SK-N-SH (cell line): ENCODE data around the gene ZNF141. TPM values are rescaled to one million over a fixed set of nuclear protein-coding genes. Genes with fewer than 3 reads are reported as not detected.
A peak's percentile ranks its signal among the peaks of the same experiment; 100 is the strongest.

Source experiments
- CTCF ChIA-PET: fragments of 300-600, 350-600 bp; formaldehyde crosslinking; extraction: SDS; loops from one replicate; lab custom pipeline; 2021; lab: Yijun Ruan, JAX
- POLR2A ChIA-PET: fragments of 350-600 bp; sonication (Branson Sonifier 250); formaldehyde crosslinking; extraction: SDS; loops from one replicate; lab custom pipeline; 2020; ENCODE audit warnings: antibody characterized with exemption, inconsistent platforms; lab: Yijun Ruan, JAX
- DNase-seq: peaks from one replicate; pipeline ENCODE4 v3.0.0; 2012
- H2AFZ ChIP-seq: fragments of 200-600 bp; sonication (generic); 2 replicates; pipeline ENCODE4 v1.8.1; 2016; ENCODE audit warnings: antibody characterized with exemption, mild to moderate bottlenecking, low read depth
- H3F3A ChIP-seq: fragments of 200-600 bp; sonication (generic); replicated peaks from 2 replicates; pipeline ENCODE3; 2016; ENCODE audit warnings: antibody characterized with exemption, mild to moderate bottlenecking; ENCODE audit not compliant: insufficient read depth
- H3K27ac ChIP-seq, 2 experiments: fragments of 200-500 bp in 1 of 2; fragments of 200-600 bp in 1 of 2; sonication (Bioruptor generic) in 1 of 2; sonication (generic), shearing (Covaris generic) in 1 of 2; 2 replicates each; pipeline versions ENCODE4 v1.5.1 to v1.6.1; 2014 to 2016; ENCODE audit warnings: low read depth in 2 of 2, inconsistent platforms in 1 of 2, low read length in 1 of 2, mild to moderate bottlenecking in 1 of 2, mixed read lengths in 1 of 2
- H3K27me3 ChIP-seq: fragments of 200-600 bp; sonication (generic), shearing (Covaris generic); 2 replicates; pipeline ENCODE4 v1.6.1; 2016; ENCODE audit warnings: mixed run types; ENCODE audit not compliant: insufficient read depth
- H3K36me3 ChIP-seq, 2 experiments: fragments of 200-500 bp in 1 of 2; fragments of 200-600 bp in 1 of 2; sonication (Bioruptor generic) in 1 of 2; sonication (generic) in 1 of 2; replicated peaks in 1 of 2; 2 replicates each; pipeline versions ENCODE3 to v1.5.1; 2014 to 2016; ENCODE audit warnings: low read length in 1 of 2, mild to moderate bottlenecking in 1 of 2; ENCODE audit not compliant: insufficient read depth in 2 of 2, control insufficient read depth in 1 of 2
- H3K4me1 ChIP-seq, 2 experiments: fragments of 200-500 bp in 1 of 2; fragments of 200-600 bp in 1 of 2; sonication (Bioruptor generic) in 1 of 2; sonication (generic), shearing (Covaris generic) in 1 of 2; 2 replicates each; pipeline versions ENCODE4 v1.5.1 to v1.6.1; 2014 to 2016; ENCODE audit warnings: low read depth in 1 of 2, low read length in 1 of 2, mixed run types in 1 of 2; ENCODE audit not compliant: insufficient read depth in 2 of 2, control insufficient read depth in 1 of 2
- H3K4me2 ChIP-seq: fragments of 200-600 bp; sonication (generic), shearing (Covaris generic); 2 replicates; pipeline ENCODE4 v1.6.1; 2017; ENCODE audit warnings: mixed run types
- H3K4me3 ChIP-seq, 2 experiments: fragments of 200-500 bp in 1 of 2; fragments of 200-600 bp in 1 of 2; sonication (Bioruptor generic) in 1 of 2; sonication (generic), shearing (Covaris generic) in 1 of 2; 2 replicates each; pipeline versions ENCODE4 v1.5.1 to v1.8.1; 2014 to 2016; ENCODE audit warnings: low read depth in 2 of 2, inconsistent platforms in 1 of 2, low read length in 1 of 2, mild to moderate bottlenecking in 1 of 2, mixed read lengths in 1 of 2, moderate library complexity in 1 of 2
- H3K79me2 ChIP-seq: fragments of 200-600 bp; sonication (generic); 2 replicates; pipeline ENCODE4 v1.8.1; 2017; ENCODE audit warnings: mild to moderate bottlenecking; ENCODE audit not compliant: insufficient read depth
- H3K9ac ChIP-seq: fragments of 200-600 bp; sonication (generic); 2 replicates; pipeline ENCODE4 v1.6.1; 2017; ENCODE audit warnings: mixed run types
- H3K9me2 ChIP-seq: fragments of 200-600 bp; sonication (generic); 2 replicates; pipeline ENCODE4 v1.6.1; 2017; ENCODE audit warnings: mixed run types
- H3K9me3 ChIP-seq: fragments of 200-600 bp; sonication (generic); 2 replicates; pipeline ENCODE4 v1.6.1; 2017; ENCODE audit warnings: mixed run types, mild to moderate bottlenecking, moderate library complexity
- H4K20me1 ChIP-seq: fragments of 200-600 bp; sonication (generic); 2 replicates; pipeline ENCODE4 v1.6.1; 2017; ENCODE audit warnings: mild to moderate bottlenecking, mixed run types; ENCODE audit not compliant: insufficient read depth
- FOXM1 ChIP-seq: IDR thresholded peaks from 2 replicates; pipeline ENCODE4 v1.4.0; 2012; ENCODE audit warnings: low read depth, mild to moderate bottlenecking
- RCOR1 ChIP-seq: fragments of 150-350 bp; IDR thresholded peaks from 2 replicates; pipeline ENCODE4 v1.6.1; 2017; ENCODE audit warnings: antibody characterized with exemption, low read length
- TAF1 ChIP-seq: IDR thresholded peaks from 2 replicates; pipeline ENCODE4 v1.6.1; 2012; ENCODE audit warnings: low read depth, mild to moderate bottlenecking, low read length, moderate library complexity, borderline replicate concordance
- WGBS: methylation state at CpG from one replicate; pipeline ENCODE4 v1.1.6; 2017; ENCODE audit warnings: low lambda C conversion rate; 5-methylcytosine and 5-hydroxymethylcytosine counted together
- polyA plus RNA-seq, 3 experiments: library from polyadenylated mRNA; depleted of rRNA; stranded (reverse); fragments of >200 nt; gene quantifications; 2 replicates each; pipeline ENCODE4 v1.2.3, GENCODE V29; 2012
- TF ChIP-seq, protein P1 (sequence below): IDR thresholded peaks from 2 replicates; pipeline ENCODE4 v1.6.1; 2012; ENCODE audit warnings: mild to moderate bottlenecking, low read depth, low read length, moderate library complexity
- TF ChIP-seq, protein P2 (sequence below): IDR thresholded peaks from 2 replicates; pipeline ENCODE4; 2012

Gene ZNF141
- polyA plus RNA-seq, 1 of the 3 experiments (the other 2 are of a cell fraction): 1.6 TPM

DNA sequence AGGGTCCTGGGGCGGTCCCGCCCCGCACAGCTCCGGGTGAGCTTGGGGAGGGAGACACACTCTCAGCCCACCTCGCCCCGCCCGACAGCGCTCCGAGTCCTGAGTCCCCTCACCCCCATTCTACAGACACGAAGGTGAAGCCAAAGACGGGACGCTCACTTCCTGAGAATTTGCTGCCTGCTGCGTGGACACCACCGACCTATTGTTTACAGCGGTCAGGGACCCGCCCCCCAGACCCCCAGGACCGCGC lies 796 bp upstream of the ZNF141 start (continued):
- TF ChIP-seq, protein P1, sequence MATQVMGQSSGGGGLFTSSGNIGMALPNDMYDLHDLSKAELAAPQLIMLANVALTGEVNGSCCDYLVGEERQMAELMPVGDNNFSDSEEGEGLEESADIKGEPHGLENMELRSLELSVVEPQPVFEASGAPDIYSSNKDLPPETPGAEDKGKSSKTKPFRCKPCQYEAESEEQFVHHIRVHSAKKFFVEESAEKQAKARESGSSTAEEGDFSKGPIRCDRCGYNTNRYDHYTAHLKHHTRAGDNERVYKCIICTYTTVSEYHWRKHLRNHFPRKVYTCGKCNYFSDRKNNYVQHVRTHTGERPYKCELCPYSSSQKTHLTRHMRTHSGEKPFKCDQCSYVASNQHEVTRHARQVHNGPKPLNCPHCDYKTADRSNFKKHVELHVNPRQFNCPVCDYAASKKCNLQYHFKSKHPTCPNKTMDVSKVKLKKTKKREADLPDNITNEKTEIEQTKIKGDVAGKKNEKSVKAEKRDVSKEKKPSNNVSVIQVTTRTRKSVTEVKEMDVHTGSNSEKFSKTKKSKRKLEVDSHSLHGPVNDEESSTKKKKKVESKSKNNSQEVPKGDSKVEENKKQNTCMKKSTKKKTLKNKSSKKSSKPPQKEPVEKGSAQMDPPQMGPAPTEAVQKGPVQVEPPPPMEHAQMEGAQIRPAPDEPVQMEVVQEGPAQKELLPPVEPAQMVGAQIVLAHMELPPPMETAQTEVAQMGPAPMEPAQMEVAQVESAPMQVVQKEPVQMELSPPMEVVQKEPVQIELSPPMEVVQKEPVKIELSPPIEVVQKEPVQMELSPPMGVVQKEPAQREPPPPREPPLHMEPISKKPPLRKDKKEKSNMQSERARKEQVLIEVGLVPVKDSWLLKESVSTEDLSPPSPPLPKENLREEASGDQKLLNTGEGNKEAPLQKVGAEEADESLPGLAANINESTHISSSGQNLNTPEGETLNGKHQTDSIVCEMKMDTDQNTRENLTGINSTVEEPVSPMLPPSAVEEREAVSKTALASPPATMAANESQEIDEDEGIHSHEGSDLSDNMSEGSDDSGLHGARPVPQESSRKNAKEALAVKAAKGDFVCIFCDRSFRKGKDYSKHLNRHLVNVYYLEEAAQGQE: no peak
- no peak for TF ChIP-seq FOXM1

DNA sequence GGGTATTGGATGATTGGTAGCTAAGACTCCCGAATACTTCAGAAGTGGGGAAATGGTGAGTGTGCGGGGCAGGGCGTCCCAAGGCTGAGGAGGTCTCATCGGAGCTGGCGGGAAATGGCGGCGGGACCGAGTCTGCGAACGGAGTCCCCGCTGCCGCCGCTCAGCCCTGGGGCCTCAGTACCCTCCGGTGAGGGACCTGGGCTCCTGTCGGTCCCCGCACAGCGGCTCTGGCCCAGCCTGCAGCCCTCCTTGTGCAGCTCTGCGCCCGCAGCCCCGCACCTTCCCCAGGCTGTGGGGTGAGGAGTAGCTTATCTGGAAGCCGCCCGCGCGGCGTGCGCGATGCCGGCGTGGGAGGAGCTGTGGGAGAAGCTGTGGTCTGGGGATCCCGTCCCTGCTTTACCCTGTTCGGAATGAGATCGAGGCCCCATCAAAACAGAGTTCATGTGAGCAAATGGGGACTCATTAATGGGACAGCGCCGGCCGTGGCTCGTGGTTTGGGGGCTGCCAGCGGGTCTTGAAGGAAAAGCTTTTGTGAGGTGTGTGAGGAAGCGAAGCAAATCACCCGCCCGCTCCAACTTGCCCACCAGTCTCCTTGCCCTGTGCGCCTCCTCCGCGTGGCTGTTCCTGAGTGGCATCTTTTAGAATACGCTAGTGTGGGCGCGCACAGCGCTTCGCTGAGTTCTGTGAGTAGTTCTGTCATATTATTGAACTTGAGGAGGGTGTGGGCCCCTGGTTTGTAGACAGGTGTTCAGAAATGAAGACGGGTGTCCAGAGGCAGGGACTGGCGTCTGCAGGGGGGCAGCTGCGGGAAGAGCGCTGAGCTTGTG lies 531 bp downstream of the ZNF141 start:
- ChIA-PET POLR2A (interaction anchor here (0.9 to 1.1 kb wide), 2 partner anchors 33 to 136 kb away, joined by 3 to 5 read pairs; partner anchors contain the start of gene ZNF732), CTCF (no interaction called here)
- peaks cover 50% of the 10 kb centered on the region for H3K79me2 ChIP-seq
- no peaks in the 10 kb centered on the region for H3K9me2 ChIP-seq
- no peaks in the 10 kb centered on the region for H4K20me1 ChIP-seq
- peak overlapping the region; percentile 77 to 86 for H3K27ac ChIP-seq
- H2AFZ ChIP-seq: peak overlapping the region; percentile 96
- no peak for DNase-seq
- peak overlapping the region; percentile 92 for H3K4me2 ChIP-seq
- H3K4me1 ChIP-seq: peaks cover 0 to 19% of the 10 kb centered on the region in 2 experiments; a peak in 1 of 4 replicates
- H3K9me3 ChIP-seq: no peaks in the 10 kb centered on the region; the same call in 1 of the 2 replicates
- WGBS: 9% methylated on average over 27 of the region's 52 CpGs
- H3K36me3 ChIP-seq: peaks cover 8 to 36% of the 10 kb centered on the region in 2 experiments
- peak overlapping the region; percentile 91 to 92 for H3K4me3 ChIP-seq
- H3K27me3 ChIP-seq: no peaks in the 10 kb centered on the region
- TF ChIP-seq TAF1: peak; percentile 7; the same call in 1 of the 2 replicates
- TF ChIP-seq, protein P2, sequence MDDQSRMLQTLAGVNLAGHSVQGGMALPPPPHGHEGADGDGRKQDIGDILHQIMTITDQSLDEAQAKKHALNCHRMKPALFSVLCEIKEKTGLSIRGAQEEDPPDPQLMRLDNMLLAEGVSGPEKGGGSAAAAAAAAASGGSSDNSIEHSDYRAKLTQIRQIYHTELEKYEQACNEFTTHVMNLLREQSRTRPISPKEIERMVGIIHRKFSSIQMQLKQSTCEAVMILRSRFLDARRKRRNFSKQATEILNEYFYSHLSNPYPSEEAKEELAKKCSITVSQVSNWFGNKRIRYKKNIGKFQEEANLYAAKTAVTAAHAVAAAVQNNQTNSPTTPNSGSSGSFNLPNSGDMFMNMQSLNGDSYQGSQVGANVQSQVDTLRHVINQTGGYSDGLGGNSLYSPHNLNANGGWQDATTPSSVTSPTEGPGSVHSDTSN: no peak
- H3K9ac ChIP-seq: peak overlapping the region; percentile 81
- no peaks in the 10 kb centered on the region for H3F3A ChIP-seq

DNA sequence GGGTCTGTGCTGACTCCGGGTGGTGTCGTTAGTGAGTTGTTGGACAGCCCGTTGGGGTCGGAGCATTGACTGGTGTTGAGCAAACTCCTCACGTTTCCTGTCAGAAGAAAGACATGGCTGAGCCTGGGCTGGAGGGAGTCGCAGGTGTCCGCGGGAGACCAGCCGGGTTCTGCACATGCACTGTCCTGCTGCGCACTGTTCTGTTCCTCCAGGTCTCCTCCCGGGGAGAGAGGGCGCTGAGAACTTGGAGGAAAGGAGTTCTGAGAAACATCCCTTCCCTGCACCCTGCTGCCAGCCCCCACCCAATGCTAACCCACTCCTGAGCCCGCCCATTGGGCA lies 1.1 kb downstream of the ZNF141 start:
- Histone ChIP-seq H3K4me2 (peak overlapping the region; percentile 92), H3K9ac (peak overlapping the region; percentile 81; the same call in 1 of the 2 replicates), H3F3A (no peaks in the 10 kb centered on the region), H2AFZ (no peak overlapping the region), H3K4me3 (peak overlapping the region; percentile 91 to 92), H3K27me3 (no peaks in the 10 kb centered on the region), H3K9me3 (no peaks in the 10 kb centered on the region; the same call in 1 of the 2 replicates), H4K20me1 (no peaks in the 10 kb centered on the region), H3K79me2 (peaks cover 54% of the 10 kb centered on the region), H3K27ac (no peak overlapping the region), H3K4me1 (peaks cover 0 to 19% of the 10 kb centered on the region in 2 experiments; a peak in 1 of 4 replicates), H3K9me2 (no peaks in the 10 kb centered on the region), H3K36me3 (peaks cover 9 to 36% of the 10 kb centered on the region in 2 experiments)
- TF ChIP-seq, protein P2: no peak
- TF ChIP-seq RCOR1: no peak
- WGBS: 61% methylated on average over 2 of the region's 13 CpGs
- ChIA-PET CTCF (no interaction called here), POLR2A (interaction anchor here (1.1 kb wide), 1 partner anchor 135 kb away, joined by 5 read pairs; no protein-coding TSS in a partner anchor)
- no peak for DNase-seq
